AG08395 (cell line): Measurements from ENCODE around the gene RHBDD2.
"Not testable (repeated sequence)": the region's sequence is repeated elsewhere in the genome, so short reads cannot be mapped to it uniquely, and the experiment has no call there.

Experiments used
- DNase-seq: peaks from one replicate; pipeline ENCODE4 v3.0.0; 2012; ENCODE audit warnings: mixed read lengths, low spot score

Gene RHBDD2

DNA sequence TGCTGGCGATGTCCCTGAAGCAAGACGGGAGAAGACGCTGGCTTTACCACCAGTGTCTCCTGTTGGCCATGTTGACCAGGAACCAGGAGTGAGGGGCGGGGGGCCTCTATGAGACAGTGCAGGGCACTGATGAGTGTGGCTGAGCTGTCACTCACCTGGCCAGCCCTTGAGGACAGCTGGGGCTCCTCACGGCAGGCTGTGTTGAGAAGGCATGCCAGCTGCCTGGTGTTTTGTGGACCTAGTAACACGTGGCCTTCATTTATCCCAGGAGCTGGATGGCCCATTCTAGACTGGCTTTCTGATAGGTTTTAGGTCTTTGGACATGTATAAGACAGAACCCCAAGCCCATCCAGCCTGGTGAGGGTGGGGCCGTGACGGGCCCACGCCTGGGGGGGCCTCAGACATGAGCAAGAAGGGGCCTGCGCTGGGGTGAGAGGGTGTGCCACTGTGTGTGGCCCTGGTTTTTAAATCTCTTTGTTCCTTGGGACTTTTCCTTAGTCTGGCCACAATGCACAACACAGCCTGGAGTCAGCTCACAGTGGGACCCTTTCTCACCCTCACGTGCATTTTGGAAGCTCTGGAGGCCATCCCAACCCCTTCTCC, 10.5 kb downstream of the RHBDD2 start:
- no peak for DNase-seq

DNA sequence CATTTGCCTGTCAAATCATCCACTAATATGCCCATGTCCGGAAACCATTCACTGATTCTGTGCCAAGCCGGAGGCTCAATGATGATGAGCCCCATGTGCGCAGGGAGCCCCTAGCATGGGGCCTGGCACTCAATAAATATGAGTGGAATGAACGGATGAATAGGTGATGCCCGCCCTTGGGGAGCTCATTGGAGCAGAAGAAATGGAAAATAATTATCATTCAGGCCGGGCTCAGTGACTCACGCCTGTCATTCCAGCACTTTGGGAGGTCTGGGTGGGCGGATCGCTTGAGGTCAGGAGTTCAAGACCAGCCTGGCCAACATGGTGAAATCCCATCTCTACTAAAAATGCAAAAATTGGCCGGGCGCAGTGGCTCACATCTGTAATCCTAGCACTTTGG, 11.0 kb downstream of the RHBDD2 start:
- peak; percentile 48 for DNase-seq

DNA sequence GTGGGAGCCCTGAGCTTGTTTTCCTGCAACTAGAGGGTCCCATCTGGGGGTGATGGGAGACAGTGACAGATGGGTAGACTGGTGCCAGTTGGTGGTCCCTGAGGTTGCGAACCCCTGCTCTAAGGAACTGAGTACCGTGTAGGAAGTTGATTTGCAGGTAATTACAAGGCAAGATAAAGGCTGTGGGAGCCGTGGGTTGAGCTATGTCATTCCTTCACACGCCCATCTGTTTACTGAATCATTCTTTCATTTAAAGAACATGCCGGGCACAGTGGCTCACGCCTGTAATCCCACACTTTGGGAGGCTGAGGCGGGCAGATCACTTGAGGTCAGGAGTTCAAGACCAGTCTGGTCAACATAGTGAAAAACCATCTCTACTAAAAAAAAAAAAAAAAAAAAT, 12.4 kb downstream of the RHBDD2 start:
- not testable (repeated sequence) for DNase-seq

DNA sequence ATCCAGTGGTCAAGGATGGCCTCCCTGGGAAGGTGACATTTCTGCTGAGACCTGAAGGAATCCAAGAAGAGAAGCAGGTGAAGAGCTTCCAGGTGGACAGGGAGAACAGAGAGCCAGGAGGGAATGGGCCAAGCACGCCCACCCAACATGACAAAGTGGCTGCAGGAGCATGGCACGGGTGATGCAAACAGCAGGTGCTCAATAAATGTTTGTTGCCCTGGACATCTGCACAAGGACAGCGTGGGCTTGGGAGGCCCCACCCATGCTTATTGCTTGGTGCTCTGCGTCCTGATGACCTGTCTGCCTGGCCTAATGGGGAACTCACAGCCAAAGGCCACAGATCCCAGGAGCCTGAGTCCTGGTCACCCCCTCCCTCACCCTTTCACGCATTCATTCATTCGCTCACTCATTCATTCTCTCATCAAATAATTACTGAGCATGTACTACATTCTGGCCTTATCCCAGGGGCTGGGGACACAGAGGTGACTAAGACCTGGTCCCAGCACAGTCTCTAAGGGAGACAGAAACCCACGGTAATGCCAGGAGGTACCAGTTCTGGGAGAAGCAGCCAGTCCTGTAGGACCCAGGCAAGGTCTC, 13.1 kb downstream of the RHBDD2 start:
- no peak for DNase-seq

DNA sequence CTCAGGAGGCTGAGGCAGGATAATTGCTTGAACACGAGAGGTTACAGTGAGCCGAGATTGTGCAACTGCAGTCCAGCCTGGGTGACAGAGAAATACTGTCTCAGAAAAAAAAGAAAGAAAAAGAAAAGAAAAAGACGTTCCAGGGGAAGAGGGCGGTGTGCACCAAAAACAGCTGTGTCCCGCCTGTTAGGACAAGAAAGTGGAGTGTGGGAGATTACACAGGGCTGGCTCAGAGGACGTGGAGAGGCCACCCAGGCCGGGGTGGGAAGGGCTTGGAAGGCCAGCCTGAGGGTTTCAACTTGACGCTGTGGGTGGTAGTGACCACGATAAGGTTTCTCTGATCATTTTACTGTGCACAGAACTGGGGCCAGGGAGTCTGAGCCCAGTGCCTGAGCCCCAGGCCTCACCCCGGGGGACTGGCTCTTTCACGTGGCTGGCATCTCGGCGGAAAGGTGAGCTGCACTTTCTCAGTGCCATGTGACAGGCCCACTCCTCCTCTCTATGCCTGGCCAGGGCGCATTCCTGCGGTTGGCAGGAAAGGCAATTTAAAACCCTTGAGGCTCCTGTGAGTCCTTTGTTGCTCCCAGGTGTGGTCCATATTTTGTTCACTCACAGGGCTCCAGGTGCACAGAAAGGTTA, 13.9 kb downstream of the RHBDD2 start:
- DNase-seq = peak; percentile 51

DNA sequence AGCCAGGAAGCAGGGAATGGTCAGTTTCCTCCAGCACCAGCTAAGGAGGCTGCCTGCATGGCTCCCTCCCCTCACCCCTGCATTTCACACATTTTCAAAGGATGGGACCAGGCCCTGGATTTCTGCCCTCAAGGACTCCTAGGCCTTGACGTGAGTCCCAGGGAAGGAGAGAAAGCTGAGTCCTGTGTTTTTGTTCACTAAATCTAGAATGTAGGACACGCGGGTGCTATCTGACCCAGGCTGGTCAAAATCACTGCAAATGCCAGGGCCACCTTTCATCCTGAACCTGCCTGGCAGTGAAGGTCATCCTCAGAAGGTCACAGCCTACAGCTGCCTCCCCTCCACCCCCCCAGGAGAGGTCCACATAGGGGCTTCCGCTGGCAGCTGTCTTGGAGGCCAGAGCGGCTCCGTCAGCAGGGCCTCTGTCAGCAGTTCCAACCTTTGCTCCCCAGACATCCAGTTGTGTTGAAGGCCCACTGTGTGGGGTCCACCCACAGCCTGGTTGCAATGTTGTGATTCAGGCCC, 18.0 kb downstream of the RHBDD2 start:
- no peak for DNase-seq

DNA sequence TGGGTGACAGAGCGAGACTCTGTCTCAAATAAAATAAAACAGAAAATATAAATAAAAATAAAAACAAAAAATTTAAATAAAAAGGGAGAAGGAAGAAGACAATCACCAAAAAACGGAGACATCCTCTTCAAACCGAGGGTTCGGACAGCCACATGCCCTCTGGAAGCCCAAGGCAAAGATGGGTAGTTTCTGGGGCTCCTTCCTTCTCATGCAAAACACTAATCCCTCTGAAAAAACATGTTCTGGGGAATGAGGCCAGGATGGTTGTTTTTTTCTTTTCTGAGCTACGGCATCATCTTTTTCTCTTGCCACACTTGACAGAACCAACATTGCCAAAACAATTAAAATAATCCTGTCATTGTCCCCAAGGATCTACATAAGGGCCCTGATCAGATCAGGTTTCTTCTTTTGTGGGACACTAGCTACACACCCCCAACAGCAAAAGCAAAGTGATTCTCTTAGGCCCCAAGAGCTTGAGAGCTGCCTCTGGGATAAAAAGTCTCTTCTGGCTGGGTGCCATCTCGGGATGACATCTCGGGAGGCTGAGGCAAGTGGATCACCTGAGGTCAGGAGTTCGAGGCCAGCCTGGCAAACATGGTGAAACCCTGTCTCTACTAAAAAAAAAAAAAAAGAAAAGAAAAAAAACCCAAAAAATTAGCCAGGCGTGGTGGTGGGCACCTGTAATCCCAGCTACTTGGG, 21.9 kb downstream of the RHBDD2 start:
- no peak for DNase-seq

DNA sequence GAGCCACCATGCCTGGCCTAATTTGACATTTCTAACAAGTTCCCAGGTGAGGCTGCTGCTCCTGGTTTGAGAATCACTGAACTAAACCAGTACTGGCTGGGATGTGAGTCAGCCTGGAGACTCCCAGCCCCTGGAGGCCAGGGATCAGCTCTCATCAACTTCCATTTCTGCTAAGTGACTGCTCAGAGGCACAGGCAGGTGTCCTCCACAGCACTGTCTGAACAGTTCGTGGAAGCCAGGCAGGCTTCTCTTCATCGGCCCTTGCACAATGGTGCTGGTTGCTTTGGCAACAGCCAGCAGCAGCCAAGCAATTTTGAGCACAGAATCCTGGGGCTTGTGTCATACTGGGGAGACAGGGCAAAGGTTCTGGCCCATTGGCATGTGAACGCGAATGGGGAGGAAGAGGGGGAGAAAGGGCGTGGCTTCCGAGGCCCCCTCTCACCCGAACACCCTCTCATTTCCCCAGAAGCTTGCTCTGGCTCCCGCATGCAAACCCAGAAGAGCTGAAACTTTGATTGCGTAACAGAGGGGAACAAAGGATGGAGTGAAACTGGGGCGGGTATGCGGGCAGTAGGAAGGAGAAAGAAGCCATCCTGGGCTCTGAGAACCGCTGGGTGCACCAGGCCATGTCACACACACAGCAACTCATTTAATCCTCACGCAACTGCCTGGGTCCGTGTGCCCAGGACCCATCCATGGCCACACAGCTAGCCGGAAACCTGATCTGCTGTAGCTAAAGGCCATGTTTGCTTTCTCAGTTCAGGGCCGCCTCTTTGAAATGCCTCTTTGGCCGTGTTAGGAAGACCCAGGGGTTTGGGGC, 27.2 kb downstream of the RHBDD2 start:
- peak; percentile 83 for DNase-seq

DNA sequence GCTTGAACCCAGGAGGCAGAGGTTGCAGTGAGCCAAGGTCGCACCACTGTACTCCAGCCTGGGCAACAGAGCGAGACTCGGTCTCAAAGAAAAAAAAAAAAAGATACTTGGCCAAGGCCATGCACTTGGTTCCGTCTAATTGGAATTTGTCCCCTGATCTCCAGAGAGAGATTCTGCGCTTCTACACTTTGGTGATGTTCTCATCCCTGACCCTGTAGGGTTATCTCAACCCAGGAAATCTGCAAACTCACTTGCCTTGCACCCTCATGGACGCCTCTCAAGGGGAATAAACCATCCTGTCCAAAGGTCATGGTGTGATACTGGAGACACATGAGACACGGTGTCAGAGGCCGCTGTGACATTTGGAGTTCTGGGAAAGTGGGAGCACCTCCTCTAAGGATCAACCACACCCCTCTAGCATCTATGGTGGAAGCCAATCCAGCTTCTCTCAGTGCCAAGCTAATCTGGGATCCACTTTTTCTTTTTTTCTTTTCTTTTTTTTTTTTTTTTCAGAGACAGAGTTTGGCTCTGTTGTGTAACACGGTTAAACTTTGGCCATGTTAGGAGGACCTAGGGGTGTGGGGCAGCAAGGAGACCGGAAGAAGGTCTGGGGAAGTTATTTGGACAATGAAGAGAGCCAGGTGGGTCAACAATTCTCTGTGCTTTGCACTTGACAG, 28.3 kb downstream of the RHBDD2 start:
- no peak for DNase-seq

DNA sequence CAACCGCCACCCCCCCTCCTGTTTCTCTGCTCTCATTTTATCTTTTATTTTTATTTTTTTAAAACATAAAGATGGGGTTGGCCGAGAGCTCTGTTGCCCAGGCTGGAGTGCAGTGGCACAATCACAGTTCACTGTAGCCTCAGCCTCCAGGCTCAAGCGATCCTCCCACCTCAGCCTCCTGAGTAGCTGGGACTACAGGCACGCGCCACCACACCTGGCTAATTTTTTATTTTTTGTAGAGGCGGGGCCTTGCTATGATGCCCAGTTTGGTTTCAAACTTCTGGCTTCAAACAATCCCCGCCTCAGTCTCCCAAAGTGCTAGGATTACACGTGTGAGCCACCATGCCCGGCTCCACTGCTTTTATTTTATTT, 28.8 kb downstream of the RHBDD2 start:
- DNase-seq = not testable (repeated sequence)

DNA sequence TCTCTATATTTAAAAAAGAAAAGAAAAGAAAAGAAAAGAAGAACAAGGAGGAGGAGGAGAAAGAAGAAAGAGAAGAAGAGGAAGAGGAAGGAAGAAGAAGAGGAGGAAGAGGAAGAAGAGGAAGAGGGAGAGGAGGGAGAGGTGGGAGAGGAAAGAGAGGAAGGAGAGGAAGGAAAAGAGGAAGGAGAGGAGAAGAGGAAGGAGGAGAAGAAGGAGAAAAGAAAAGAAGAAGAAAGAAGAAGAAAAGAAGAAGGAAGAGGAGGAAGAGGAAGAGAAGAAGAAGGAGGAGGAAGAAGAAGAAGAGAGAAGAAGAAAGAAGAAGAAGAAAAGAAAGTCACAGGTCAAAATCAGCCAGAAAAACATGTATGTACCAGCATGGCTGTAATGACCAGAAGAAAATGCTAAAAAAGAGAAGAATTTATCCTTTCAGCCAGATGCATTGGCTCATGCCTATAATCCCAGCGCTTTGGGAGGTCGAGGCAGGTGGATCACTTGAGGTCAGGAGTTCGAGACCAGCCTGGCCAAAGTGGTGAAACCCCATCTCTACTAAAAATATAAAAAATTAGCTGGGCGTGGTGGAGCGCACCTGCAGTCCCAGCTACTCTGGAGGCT, 30.8 kb downstream of the RHBDD2 start:
- no peak for DNase-seq

DNA sequence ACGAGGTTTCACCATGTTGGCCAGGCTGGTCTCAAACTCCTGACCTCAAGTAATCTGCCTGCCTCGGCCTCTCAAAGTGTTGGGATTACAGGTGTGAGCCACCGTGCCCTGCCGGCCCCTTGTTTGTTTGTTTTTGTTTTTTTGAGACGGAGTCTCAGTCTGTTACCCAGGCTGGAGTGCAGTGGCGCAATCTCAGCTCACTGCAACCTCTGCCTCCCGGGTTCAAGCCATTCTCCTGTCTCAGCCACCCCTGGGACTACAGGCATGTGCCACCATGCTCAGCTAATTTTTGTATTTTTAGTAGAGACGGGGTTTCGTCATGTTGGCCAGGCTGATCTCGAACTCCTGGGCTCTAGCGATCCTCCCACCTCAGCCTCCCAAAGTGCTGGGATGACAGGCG, 32.4 kb downstream of the RHBDD2 start:
- DNase-seq = not testable (repeated sequence)

DNA sequence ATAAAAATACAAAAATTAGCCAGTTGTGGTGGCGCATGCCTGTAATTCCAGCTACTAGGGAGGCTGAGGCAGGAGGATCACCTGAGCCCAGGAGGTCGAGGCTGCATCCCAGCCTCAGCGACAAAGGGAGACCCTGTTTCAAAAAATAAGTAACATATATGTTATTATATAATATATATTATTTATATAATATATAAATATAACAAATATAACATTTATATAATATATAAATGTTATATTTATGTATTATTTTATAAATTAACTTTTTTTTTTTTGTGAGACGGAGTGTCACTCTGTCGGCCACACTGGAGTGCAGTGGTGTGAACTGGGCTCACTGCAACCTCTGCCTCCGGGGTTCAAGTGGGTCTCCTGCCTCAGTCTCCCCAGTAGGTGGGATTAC, 34.6 kb downstream of the RHBDD2 start:
- DNase-seq = no peak

DNA sequence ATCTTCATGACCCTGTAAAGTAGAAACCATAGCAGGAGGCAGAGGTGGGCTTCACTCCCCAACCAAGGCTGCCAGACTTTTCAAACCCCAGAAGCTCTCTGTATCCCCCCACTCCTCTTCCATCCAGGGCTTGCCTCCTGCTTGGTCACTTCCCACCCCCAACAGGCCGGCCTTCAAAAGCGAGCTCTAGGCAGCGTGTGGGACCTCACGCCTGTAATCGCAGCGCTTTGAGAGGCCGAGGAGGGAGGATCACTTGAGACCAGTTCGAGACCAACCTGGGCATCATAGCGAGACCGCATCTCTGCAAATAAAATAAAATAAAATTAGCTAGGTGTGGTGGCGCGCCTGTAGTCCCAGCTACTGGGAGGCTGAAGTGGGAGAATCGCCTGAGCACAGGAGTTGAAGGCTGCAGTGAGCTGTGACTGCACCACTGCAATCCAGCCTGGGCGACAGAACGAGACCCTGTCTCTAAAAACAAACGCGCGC, 35.4 kb downstream of the RHBDD2 start:
- DNase-seq = no peak

DNA sequence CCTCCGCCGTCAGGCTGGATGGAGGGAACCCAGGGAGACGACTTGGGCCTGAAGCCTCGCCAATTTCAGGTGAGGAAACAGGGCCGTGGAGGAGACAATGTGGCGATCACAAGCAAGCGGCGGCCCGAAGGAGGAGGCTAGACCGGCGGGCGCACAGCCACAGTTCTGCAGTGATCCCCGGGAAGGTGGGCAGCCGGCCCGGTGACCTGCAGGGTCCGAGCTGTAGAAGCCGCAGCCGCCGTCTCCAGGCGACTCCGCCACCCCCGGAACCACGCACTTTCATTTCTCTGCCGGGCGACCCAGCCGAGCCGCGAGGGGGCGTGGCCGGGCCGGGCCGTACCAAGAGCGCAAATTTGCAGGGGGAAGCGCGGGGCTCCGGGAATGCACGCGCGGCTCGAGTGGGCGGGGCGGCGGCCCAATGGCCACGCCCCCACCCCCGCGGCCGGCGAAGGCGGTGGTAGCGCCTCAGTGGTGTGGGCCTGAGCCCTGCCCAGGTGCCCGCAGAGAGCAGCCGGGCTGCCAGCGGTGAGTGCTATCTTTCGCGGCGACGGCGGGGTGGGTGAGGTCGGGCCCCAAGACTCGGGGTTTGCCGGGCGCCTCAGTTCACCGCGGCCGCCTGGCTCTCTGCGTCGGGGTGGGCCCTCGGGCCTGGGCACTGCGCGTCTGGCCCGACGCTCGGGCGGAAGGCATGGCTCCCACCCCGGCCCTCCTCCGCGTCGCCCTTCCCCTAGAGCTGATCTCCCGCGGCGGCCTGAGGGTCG, 36.0 kb downstream of the RHBDD2 start, which contains the start of gene POR:
Gene POR (plus strand): TSS at position 501 of the 761 bp plus-strand sequence. CDS start 38,847 bp downstream, outside the sequence.
- peak; percentile 97 for DNase-seq

DNA sequence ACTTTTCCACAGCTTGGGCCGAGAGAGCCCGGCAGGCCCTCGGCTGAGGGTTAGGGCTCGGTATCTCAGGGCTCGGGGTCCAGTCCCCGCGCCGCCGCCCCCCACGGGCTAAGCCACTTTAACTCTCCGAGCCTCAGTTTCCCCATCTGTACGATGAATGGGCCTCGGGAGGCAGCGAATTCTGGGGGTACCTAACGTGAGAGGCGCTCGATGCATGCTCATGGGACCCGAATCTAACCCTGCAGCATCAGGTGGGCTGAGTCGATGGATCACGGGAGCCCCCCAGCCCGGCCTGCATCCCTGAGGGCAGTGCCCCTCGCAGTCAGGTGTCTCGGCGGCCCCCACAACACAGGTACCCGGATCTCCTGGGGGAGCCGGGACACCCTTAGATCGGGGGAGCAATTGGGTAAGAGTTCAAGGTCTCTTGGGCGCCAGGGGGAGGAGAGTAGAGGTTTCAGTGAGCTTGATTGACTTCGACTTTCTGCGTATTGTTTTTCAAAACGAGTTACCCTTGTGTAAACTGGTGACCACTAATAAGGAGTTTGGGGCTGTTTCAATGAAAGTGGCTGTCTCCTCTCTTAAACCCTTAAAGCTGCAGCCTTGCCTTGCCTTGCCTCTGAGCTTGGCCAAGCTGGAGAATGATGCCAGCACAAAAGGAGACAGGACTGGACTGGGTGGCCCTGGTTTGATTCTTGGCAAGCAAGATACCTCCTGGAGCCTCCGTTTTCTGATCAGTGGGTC, 36.8 kb downstream of the RHBDD2 start:
- peak; percentile 25 for DNase-seq

DNA sequence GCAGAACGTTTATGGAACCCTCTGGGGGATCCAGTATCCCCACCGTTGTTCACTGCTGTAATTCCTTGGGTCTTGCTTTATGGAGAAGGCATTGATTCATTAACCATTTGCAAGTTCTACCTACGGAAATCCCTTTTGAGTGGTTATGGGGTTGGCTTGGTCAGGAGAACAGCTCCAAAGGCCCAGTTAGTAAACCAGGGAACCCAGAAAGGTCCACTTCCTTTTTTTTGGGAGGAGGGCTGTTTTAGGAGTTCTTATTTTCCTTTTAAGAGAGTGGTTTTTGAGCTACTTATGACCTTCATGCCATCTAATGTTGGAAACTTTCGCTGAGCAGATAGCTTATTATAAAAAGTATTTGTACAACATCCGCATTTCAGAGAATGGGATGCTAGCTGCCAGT, 37.4 kb downstream of the RHBDD2 start:
- no peak for DNase-seq

DNA sequence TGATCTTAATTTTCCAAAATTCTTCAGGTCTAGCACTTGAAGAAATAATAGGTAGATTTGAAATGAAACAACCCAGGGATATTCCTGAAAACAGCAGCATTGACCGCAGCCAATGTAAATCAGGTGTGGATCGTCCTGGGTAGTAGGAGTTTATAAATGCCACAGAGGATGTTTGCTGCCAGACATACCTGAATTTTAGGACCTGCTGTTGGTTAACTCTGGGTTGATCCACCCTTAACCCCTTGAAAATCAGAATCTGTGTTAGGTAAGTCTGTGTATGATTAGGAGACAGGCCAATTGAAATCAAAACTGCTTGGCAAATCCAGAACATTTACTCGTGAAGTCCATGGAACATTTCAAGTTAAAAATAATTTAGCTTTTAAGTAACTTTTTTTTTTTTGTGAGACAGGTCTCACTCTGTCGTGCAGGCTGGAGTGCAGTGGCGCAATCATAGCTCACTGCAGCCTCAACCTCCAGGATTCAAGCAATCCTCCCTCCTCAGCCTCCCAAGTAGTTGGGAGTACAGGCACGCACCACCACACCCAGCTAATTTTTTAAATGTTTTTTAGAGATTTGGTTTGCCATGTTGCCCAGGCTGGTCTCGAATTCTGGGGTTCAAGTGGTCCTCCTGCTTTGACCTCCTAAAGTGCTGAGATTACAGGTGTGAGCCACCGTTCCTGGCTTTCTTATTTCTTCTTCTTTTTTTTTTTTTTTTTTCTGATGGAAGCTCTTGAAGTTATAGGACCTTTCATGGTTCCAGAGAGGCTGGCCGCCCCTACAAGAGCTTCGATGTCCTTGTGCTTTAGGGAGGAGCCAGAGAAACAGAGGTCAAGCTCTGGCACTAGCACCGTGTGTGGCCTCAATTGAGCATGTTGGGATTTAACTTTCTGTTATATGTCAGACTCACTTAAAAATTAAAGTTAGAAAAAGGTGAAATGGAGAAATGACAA, 38.1 kb downstream of the RHBDD2 start:
- DNase-seq = no peak
